Middle frontal gyrus (tissue), 1 donor: ENCODE data around the gene EDN2.

Experiments
- DNase-seq: peaks from one replicate; pipeline ENCODE4 v3.0.0-alpha.2; 2015; ENCODE audit warnings: low spot score; ENCODE audit errors: extremely low spot score

Gene EDN2

DNA sequence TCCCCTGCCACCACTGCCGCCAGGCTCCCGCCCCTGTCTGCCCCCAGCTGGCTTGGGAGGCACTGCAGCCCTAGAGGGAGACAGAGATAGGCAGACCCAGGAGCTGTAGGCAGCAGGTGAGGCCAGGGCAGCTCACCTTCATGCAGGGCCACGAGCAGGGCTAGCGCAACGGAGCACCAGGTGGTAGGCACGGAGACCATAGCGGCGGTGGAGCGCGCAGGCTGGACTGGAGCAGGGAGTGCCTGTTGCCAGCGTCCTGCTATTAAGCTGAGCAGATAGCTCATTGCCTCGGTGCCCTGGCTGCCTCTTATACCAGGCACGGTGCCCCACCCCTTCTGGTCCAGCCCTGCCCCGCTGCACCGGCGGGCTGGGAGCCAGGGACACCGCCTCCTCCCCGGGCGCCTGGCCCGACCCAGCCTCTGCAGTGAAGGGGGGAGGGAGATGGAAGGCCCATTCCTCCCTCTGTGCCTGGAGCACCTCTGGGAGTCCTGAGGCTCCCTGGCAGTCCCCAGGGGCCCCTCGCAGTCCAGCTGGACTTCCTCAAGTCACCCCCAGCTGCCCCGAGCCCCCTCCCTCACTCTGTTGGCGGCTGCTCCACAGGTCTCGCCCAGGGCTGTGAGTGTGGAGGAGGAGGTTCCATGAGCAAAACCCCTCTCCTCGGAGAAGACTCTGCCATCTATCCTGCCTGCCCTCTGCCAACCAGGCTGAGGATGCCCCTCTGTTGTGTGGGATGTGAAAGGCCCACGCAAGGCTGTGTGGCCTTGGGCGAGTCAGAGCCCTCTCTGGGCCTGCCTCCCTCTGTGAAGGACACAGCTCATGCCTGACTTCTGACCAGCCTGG, at the start of gene EDN2:
Gene EDN2, minus strand, starts transcription at position 282 of the 840 bp plus-strand sequence. Its CDS starts 82 bp downstream, at position 200.
- DNase-seq: no peak

- no peak for DNase-seq
Observed at GRCh38 chr1:41533731-41534080, 49.2 kb upstream of the EDN2 start.

DNA sequence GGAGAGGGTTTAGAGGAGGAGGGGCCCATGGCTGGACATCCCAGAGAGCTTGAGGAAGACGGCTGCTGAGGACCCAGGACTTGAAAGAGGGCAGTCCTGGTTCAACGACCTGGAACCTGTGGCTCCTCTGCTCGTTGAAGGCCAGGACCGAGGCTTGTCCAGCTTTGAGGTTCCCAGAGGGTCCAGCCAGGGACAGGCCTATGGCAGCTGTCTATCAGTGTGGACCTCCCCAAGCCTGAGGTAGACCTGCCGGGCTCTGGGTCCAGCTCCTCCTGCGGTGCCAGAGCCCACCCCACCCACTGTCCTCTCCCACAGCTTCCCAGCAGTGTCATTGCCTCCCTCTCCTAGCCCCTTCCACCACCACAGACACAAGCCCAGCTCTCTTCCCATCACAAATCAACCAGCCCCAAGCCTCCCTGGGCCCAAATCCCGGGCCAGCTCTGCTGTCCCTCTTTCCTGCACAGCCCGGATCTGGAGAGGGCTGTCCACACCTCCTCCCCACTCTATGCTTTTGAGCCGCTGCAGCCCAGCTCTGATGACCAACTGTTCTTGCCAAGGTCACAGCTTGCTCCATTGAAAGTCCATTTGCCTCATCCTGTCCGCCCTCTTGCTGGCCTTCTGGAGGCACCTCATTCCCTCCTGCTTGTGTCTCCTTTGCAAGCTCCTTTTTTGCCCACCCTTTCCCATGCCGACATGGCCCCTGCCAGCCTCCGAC, 48.7 kb upstream of the EDN2 start:
- no peak for DNase-seq

- DNase-seq: no peak
Observed at GRCh38 chr1:41532206-41532975, 47.9 kb upstream of the EDN2 start.

DNA sequence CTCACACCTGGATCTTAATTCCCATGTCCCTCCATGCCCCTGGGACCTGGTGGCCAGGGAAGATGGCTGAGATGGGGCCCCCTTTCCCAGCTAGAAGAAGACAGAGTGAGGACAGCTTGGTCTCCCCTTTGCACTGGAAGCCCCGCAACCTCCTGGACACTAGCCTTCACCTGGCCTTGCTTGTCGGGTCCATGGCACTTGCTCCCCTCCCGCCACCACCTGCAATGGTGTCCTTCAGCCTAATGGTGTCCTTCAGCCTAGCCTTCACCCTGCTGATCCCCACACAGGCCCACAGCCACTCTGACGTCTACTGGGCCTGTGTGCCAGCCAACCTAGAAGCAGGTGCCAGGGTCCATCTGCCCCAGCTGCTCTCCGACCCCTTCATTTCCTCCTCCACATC, 45.9 kb upstream of the EDN2 start:
- no peak for DNase-seq

GRCh38 chr1:41529621-41530395, 45.3 kb upstream of the EDN2 start:
- DNase-seq: no peak

DNA sequence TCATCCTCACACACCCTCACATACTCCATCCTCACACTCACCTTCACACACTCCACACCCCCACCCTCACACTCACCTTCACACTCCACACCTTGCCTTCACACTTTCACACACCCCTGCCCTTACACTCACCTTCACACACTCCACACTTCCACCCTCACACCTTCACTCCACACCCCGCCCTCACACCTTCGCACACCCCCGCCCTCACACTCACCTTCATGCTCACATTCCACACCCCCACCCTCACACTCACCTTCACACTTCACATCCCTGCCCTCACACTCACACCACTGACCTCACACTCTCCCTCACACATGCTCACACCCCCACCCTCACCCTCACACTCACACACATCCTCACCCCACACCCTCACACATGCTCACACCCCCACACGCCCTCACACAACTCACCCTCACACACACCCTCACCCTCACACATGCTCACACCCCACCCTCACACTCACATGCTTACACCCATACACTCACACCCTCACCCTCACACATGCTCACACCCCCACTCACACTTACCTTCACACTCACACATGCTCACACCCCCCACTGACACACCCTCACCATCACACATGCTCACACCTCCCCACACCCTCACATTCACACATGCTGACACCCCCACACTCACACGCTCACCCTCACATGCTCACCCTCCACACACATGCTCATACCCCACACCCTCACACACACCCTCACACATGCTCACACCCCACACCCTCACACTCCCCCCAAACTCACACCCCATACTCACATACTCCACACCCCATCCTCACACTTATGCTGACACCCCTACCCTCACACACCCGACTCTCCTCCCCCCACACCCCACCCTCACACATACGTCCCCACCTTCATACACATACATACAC, 44.5 kb upstream of the EDN2 start:
- DNase-seq: no peak

GRCh38 chr1:41528106-41528505, 43.6 kb upstream of the EDN2 start:
- no peak for DNase-seq

DNA sequence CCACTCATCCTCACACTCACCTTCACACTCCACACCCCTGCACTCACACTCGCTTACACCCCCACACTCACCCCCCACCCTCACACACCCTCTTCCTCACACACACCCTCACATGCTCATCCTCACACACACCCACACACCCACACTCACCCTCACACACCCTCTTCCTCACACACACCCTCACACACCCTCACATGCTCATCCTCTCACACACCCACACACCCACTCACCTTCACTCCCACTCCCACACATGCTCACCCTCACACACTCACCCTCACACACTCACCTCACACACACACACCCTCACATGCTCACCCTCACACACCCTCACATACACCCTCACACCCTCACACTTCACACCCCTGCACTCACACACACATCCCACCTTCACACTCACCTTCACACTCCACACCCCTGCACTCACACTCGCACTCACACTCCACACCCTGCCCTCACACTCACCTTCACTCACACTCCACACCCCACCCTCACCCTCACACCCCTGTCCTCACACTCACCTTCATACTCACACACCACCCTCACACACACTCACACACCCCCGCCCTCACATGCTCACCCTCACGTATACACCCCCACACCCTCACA, 42.6 kb upstream of the EDN2 start:
- DNase-seq: no peak

DNA sequence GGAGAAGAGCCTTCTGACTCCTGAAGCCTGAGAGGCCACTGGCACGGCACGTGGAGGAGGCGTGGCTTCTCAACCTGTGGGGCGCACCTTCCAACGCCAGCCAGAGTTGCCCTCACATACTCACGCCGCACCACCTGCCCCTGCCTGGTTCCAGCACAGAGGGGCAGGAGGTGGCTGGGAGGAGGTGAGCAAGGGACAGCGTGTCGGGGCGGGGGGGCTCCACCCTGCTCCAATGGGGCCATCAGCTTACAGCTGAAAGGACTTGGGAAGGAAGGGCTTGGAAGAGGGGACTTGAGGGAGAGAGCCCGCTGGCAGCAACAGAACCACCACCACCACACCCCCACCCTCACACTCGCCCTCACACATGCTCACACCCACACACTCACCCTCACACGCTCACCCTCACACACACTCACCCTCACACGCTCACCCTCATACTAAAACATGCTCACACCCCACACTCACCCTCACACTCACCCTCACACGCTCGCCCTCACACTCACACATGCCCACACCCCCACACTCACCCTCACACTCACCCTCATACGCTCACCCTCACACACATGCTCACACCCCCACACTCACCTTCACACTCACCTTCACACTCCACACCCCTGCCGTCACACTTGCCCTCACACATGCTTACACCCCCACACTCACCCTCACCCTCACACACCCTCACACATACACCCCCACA, 41.6 kb upstream of the EDN2 start:
- DNase-seq: no peak

- DNase-seq: no peak
Observed at GRCh38 chr1:41524676-41525675, 40.5 kb upstream of the EDN2 start.

GRCh38 chr1:41523949-41524675, 39.6 kb upstream of the EDN2 start:
- no peak for DNase-seq

- DNase-seq: no peak
Observed at GRCh38 chr1:41523071-41523470, 38.6 kb upstream of the EDN2 start.

DNA sequence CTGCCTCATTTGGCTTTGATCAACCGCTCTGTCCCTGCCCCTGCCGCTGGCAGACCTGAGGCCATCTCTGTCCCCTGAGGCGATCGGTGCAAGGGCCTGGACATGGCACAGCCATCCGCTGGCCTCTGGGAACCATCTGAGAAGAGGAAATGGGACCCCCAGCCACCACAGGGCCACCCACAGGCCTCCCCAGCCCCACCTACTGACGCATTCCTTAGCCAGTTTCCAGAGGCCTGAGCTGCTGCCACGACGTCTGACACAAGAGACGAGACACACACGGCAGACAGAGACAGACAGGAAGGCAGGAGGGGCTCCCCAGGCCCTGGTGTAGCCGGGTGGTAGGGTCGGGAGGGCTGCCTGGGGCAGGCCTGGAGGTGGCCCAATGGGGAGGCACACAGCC, 37.3 kb upstream of the EDN2 start:
- no peak for DNase-seq

GRCh38 chr1:41520951-41521752, 36.7 kb upstream of the EDN2 start:
- DNase-seq: no peak

DNA sequence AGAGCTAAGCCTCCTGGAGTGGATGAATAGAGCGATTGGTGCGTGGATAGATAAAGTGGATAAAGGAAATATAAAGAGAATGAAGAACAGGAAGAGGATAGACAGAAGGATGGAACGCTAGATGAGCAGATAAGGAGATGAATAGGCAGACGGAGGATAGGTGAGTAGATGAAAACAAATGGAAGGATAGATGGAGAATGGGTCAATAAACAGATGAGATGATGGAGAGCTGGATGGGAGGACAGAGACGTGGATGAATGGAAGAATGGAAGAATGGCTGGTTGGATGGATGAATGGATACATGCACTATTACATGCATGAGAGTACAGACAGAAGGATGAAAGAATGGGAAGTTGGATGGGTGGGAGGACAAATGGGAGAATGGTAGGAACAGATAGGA, 35.2 kb upstream of the EDN2 start:
- no peak for DNase-seq

DNA sequence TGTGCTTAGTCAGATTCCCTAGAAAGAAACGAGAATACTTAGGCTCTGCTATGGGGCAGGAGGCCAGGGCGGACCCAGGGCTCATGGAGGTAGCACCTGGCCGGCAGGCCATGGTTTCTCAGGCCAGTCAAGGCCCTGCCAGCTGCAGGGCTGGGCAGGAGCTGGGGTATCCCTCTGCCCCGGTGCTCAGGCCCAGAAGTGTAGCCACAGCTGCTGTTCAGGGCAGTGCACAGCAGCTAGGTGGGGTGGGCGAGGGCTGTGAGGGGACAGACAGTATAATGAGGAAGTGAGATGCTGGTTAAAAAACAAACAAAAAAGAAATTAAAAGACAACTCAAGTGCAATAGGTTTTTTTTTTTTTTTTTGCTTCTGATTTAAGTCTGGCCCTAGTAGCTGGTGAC, 34.0 kb upstream of the EDN2 start:
- no peak for DNase-seq
